HUDEP-2 (cell line): Measurements from ENCODE around the gene APOBEC2.
A peak's percentile ranks its signal among the peaks of the same experiment; 100 is the strongest.

Experiments
- DNase-seq, 76 experiments: peaks; one replicate each; lab custom pipeline; 2025; ENCODE audit not compliant: unreplicated experiment in 76 of 76; lab: John Stamatoyannopoulos, UW

The APOBEC2 gene

DNA sequence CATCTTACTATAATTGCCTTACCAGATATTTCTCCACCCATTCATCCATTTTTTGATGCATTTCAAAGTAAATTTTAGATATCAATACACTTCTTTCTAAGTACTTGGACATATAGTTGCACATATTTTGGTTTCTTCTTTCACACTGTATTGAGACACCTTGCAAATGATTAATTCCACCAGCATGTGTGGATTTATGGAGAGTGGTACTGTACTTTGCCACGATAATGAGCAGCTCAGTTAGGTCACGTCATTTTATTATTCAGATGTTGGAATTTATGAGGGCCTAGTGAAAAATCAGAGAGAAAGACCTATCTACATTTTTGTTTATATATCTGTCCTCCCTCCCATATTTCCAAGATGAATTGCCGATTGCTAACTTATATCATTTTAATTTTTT, 25.1 kb downstream of the APOBEC2 start:
- no peak for DNase-seq

- DNase-seq, result no peak
These were observed 26.1 kb downstream of the APOBEC2 start for GRCh38 chr6:41079080-41079479.

DNA sequence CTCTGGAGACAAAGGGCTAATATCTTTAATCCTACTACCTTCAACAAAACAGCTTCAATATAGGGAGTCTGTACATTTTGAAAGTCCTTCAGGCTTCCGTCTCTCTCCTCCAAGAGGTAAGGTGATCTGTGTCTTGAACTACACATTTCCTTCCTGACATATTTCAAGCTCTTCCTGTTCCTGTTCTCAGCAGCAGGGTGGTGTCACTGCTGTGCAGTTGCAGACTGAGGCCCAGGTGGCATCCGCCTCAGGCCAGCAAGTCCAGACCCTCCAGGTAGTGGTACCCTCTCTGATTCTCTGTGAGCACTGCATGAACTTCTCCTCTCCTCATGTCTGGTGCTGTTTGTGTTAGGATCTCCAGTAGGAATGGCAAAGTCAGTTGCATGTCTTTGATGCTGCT, 27.6 kb downstream of the APOBEC2 start:
- DNase-seq, result no peak

DNA sequence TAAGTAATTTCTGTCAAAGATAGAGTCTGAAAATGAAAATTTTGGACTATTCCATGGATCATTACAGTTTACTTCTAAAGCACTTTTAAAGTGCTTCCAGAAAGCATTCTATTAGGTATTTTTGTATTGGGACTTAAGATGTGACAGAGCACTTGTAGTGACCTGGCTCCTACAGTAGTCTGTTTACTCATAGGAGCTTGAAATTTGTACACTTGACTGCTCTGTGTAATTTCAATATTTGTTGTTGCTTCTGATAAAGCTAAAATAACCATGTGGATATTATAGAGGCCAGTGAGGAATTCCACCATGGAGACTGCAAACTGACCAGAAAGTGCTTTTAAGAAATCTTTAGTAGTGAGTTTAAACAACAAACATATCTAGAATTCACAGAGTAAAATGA, 30.1 kb downstream of the APOBEC2 start:
- no peak for DNase-seq

DNA sequence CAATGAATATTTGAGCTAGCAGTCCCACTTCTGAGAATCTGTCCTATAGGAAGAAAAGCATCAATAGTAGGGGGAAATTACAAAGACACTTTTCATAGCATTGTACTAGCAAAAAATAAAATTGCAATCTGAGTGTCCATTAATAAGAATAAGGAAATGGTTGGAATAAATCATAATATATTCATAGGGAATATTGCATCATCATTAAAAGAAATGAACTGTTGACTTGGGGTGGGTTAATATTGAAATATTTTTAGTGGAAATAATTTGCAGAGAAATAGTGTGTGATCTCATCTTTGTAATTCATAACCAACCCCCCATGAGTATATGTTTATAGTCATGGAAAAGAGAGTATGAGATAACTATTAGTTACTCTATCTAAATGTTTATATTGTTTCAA, 32.2 kb downstream of the APOBEC2 start:
- DNase-seq, result no peak

DNA sequence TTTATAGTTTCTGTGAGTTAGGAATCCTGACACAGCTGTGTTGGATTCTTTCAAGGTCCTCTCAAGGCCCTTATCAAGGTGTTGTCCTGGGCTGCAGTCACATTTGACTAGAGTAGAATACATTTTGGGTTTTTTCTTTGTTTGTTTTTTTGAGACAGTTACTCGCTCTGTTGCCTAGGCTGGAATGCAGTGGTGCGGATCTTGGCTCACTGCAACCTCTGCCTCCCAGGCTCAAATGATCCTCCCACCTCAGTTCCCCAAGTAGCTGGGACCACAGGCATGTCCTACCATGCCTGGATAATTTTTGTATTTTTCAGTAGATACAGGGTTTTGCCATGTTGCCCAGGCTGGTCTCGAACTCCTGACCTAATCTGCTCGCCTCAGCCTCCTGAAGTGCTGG, 35.4 kb downstream of the APOBEC2 start:
- no peak for DNase-seq

DNA sequence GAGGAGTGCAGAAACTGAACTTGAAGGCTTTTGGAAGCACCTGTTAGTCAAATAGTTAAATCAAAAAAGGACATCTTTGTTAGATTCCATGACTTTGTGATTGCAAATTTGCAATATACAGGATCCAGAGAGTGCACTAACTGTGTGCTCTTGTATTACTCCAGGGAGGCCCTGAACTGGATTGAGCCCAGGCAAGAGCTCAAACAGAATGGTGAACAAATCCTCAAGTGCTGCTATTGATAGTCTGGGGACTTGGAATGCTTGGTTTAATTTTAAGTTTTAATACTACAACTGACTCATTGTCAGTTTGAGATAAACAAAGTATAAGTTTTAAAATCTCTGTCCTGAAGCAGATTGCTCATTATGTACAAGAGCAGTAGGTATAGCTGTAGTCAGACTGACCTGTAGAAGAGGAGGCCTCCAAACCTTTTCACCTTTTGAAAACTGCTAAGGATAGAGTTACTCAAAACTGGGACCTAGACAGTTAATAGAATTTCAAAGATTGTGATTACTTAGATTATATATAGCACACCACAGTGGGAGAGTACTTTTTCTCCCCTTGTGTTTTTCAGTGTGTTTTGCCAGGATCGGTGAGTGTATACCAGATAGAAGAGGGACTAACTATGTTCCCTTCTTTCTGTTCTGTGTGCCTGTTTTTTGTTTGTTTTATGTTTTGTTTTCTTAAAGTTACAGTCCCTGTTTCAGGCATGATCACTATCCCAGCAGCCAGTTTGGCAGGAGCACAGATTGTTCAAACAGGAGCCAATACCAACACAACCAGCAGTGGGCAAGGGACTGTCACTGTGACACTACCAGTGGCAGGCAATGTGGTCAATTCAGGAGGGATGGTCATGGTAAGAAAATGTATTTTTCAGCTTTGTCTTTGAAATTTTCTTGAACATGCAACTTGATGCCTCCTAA, 38.1 kb downstream of the APOBEC2 start:
- no peak for DNase-seq

DNA sequence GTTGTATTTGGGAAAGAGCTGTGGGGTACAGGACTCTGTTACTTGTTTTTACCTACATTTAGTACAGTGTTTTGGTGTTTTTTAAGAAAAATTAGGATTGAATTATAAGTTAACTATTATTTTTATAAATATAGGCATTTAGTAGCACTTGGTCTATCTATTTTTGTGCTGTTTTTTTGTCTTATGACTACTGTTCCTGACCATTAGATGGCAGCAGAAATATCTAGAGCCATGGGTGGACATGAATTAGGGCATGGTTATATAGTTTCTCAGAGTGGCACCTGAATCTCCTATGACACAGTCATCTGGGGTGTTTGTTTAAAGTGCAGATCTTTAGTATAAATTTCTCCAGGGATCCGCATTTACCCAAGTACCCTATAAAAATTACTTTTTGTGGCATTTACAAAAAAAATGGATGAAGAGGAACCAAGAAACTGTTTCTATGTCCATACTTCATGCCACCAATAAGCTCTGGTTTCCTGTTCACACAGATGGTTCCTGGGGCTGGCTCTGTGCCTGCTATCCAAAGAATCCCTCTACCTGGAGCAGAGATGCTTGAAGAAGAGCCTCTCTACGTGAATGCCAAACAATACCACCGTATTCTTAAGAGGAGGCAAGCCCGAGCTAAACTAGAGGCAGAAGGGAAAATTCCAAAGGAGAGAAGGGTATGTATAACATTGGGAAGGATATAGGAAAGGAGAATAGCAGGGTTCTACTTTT, 39.6 kb downstream of the APOBEC2 start:
- peak in 7 of 76 experiments; percentile 8 to 31 (median 17) for DNase-seq

DNA sequence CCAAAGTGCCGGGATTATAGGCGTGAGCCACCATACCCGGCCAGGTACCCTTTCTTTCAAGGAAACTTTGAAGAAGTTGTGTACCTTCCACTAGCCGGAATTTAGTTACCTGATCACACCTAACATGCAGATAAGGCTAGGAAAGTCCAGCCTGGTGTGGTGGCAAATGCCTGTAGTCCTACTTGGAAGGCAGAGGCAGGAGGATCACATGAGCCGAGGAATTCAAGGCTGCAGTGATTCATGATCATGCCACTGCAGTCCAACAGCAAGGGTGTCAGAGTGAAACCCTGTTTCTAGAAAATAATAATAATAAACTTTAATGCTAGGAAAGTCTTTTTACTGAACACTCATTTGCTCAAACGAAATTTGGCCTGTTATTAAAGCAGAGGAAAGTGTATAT, 40.7 kb downstream of the APOBEC2 start:
- no peak for DNase-seq

DNA sequence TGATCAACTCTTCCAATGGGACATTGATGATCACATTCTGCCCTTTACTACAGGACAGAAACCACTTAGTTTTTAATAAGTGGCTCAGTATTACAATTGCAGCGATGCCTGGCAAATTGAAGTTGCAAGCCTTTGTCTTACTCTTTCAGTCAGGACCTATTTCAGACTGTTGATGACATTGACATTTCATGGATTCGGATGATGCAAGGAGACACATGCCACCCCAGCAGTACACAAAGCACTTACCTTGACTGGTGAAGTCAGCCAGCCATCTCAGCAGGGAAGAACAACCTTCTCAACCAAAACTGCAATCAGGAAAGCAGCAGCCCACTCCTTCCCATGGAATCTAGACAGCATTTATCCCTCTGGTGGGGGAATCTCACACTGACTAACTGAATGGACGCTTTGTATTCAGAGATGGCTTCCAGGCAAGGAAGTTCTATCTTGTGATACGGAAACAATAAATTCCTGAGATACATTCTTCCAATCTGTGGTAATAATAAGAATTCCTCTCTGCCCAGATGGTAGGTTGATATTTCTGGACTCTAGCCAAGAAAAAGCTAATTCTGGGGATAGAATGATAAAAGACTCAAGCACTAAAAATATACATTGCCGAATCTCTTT, 44.6 kb downstream of the APOBEC2 start:
- no peak for DNase-seq

- no peak for DNase-seq
These were observed 45.4 kb downstream of the APOBEC2 start for GRCh38 chr6:41098366-41098765.

DNA sequence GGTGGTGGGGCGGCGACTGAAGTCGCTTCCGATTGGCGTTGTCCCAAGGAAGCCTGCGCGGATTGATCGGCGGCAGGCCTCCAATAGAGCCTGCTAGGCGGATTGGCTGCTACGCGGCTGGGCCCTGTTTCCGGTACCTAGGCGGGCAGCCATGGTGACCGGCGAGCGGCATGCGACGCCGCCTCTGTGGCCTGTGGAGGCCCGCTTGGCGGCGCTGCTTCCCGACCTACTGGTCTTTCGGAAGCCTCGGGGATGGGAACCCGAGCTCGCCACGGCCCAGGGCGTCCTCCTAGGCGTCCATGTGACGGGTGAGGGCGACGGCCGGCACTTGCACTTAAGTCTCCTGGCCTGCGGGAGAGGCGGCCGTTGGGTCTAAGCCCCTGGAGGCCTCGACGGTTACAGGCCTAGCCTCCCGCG, 47.9 kb downstream of the APOBEC2 start:
- no peak for DNase-seq

DNA sequence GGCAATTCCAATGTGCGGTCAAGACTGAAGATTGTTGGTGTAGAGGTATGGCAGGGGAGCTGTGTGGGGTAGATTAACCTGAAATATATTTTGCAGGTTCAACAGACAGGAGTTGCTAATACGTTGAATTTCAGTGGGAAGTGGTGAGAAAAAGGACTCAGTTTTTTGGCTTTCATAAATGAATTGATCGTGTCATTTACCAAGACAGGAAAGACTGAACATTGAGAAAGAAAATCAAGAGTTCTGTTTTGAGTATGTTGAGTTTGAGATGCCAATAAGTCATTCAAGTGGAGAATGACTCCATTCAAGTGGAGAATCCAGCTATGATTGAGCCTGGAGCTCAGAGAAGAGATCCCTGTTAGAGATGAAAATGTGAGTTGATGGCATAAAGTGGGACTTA, 50.8 kb downstream of the APOBEC2 start:
- no peak for DNase-seq

DNA sequence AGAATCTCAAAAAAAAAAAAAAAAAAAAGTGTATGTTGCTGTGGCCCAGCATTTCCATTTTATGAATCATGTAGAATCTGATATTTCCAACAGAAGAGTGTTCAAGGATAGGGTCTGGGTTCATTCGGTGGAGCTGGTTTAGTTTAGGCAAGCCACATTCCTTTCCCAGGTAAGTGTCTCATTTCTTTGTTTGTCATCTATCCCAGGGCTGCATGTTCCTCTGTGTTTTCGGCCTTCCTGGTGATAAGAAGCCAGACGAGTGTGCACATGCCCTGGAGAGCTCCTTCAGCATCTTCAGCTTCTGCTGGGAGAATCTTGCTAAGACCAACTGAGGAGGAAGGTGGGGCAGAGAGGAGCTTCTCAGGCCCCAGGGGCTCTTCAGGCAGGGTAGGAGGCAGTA, 58.0 kb downstream of the APOBEC2 start:
- no peak for DNase-seq
